IMR-90 (cell line): ENCODE measurements around the gene GPR153. TPM values are rescaled to one million over a fixed set of nuclear protein-coding genes. Genes with fewer than 3 reads are reported as not detected.

Experiments
- ATAC-seq: fragments of 200-7000 bp; cut with Tn5 transposase; 2 replicates; pipeline ENCODE4 v1.9.1; 2020; ENCODE audit warnings: low read depth, mild to moderate bottlenecking, moderate library complexity
- BruUV-seq: library from RNA; stranded (reverse); fragments of 400-500 nt; replicated peaks from 2 replicates; lab custom pipeline; 2021; lab: Mats Ljungman, UMichigan
- CTCF ChIA-PET: fragments of 300-600 bp; formaldehyde crosslinking; extraction: SDS; loops from one replicate; lab custom pipeline; 2021; ENCODE audit warnings: antibody characterized with exemption; lab: Yijun Ruan, JAX
- POLR2A ChIA-PET: fragments of 300-600 bp; sonication (Branson Sonifier 250); formaldehyde crosslinking; loops from one replicate; lab custom pipeline; 2022; ENCODE audit warnings: antibody characterized with exemption; ENCODE audit not compliant: unreplicated experiment; lab: Charles Lee
- DNase-seq: peaks from one replicate; pipeline ENCODE4 v3.0.0; 2013
- H2AFZ ChIP-seq: replicated peaks from 2 replicates; pipeline ENCODE3; 2013; ENCODE audit warnings: low read length, mild to moderate bottlenecking; ENCODE audit not compliant: poor library complexity
- H2AK5ac ChIP-seq: 2 replicates; pipeline ENCODE4 v1.6.1; 2013; ENCODE audit warnings: low read depth, low read length, inconsistent platforms
- H2AK9ac ChIP-seq: replicated peaks from 2 replicates; pipeline ENCODE3; 2013; ENCODE audit warnings: mild to moderate bottlenecking, low read depth, low read length, moderate library complexity; ENCODE audit not compliant: poor library complexity
- H2BK120ac ChIP-seq: 2 replicates; pipeline ENCODE4 v1.6.1; 2013; ENCODE audit warnings: low read depth, low read length, inconsistent platforms
- H2BK15ac ChIP-seq: 3 replicates; pipeline ENCODE4 v1.6.1; 2013; ENCODE audit warnings: low read depth, low read length, inconsistent platforms
- H2BK20ac ChIP-seq: 2 replicates; pipeline ENCODE4 v1.6.1; 2013; ENCODE audit warnings: low read depth, mild to moderate bottlenecking, inconsistent platforms, low read length, moderate library complexity
- H2BK5ac ChIP-seq: 2 replicates; pipeline ENCODE4 v1.6.1; 2013; ENCODE audit warnings: mild to moderate bottlenecking, low read depth, low read length, inconsistent platforms; ENCODE audit not compliant: poor library complexity, severe bottlenecking
- H3K14ac ChIP-seq: replicated peaks from 2 replicates; pipeline ENCODE4 v1.6.1; 2013; ENCODE audit warnings: low read depth, low read length, inconsistent platforms
- H3K18ac ChIP-seq: 2 replicates; pipeline ENCODE4 v1.6.1; 2013; ENCODE audit warnings: low read depth, low read length, control low read depth
- H3K23ac ChIP-seq: 2 replicates; pipeline ENCODE4 v1.6.1; 2013; ENCODE audit warnings: low read depth, low read length, inconsistent platforms
- H3K27ac ChIP-seq: 2 replicates; pipeline ENCODE4 v1.5.1; 2013; ENCODE audit warnings: mild to moderate bottlenecking, control low read depth, low read length; ENCODE audit not compliant: insufficient read depth
- H3K27me3 ChIP-seq: 2 replicates; pipeline ENCODE4 v1.6.1; 2013; ENCODE audit warnings: low read length; ENCODE audit not compliant: control insufficient read depth, insufficient read depth
- H3K36me3 ChIP-seq: 2 replicates; pipeline ENCODE4 v1.6.1; 2013; ENCODE audit warnings: low read length, mixed read lengths; ENCODE audit not compliant: control insufficient read depth, insufficient read depth
- H3K4ac ChIP-seq: 2 replicates; pipeline ENCODE4 v1.6.1; 2013; ENCODE audit warnings: low read depth, low read length, inconsistent platforms
- H3K4me1 ChIP-seq: 2 replicates; pipeline ENCODE4 v1.6.1; 2013; ENCODE audit warnings: low read length, mixed read lengths; ENCODE audit not compliant: control insufficient read depth, insufficient read depth
- H3K4me2 ChIP-seq: 2 replicates; pipeline ENCODE4 v1.6.1; 2013; ENCODE audit warnings: low read depth, mild to moderate bottlenecking, control low read depth, low read length, moderate library complexity
- H3K4me3 ChIP-seq: 2 replicates; pipeline ENCODE4 v1.5.1; 2013; ENCODE audit warnings: low read depth, mild to moderate bottlenecking, control low read depth, low read length, moderate library complexity; ENCODE audit not compliant: insufficient read depth
- H3K56ac ChIP-seq: 2 replicates; pipeline ENCODE4 v1.6.1; 2013; ENCODE audit warnings: low read length, inconsistent platforms; ENCODE audit not compliant: insufficient read depth; ENCODE audit errors: extremely low read depth
- H3K79me1 ChIP-seq, 2 experiments: 2 replicates each; pipeline ENCODE4 v1.6.1; 2013; ENCODE audit warnings: low read length in 2 of 2, inconsistent platforms in 1 of 2, low read depth in 1 of 2
- H3K9ac ChIP-seq: 2 replicates; pipeline ENCODE4 v1.6.1; 2013; ENCODE audit warnings: low read depth, low read length, control low read depth
- H3K9me1 ChIP-seq: 2 replicates; pipeline ENCODE4 v1.6.1; 2013; ENCODE audit warnings: low read length, inconsistent platforms; ENCODE audit not compliant: insufficient read depth
- H3K9me3 ChIP-seq: 2 replicates; pipeline ENCODE4 v1.6.1; 2013; ENCODE audit warnings: low read length; ENCODE audit not compliant: control insufficient read depth, insufficient read depth
- H4K20me1 ChIP-seq: 2 replicates; pipeline ENCODE4 v1.6.1; 2013; ENCODE audit warnings: low read length, inconsistent platforms; ENCODE audit not compliant: insufficient read depth
- H4K5ac ChIP-seq: 2 replicates; pipeline ENCODE4 v1.6.1; 2013; ENCODE audit warnings: mild to moderate bottlenecking, low read depth, low read length, control low read depth
- H4K8ac ChIP-seq, 2 experiments: 2 replicates each; pipeline ENCODE4 v1.6.1; 2013; ENCODE audit warnings: low read depth in 2 of 2, low read length in 2 of 2, control low read depth in 1 of 2, inconsistent platforms in 1 of 2
- H4K91ac ChIP-seq: 2 replicates; pipeline ENCODE4 v1.6.1; 2013; ENCODE audit warnings: low read depth, low read length, inconsistent platforms; ENCODE audit not compliant: insufficient read depth
- BHLHE40 ChIP-seq: fragments of 150-350 bp; IDR thresholded peaks from 2 replicates; pipeline ENCODE4 v1.6.1; 2016; ENCODE audit warnings: mild to moderate bottlenecking, low read depth, low read length
- CHD1 ChIP-seq: IDR thresholded peaks from 2 replicates; pipeline ENCODE4 v1.6.1; 2012; ENCODE audit warnings: low read depth, low read length, improper control_type of control experiment
- CTCF ChIP-seq: conservative IDR thresholded peaks from 2 replicates; pipeline ENCODE4 v1.5.1; 2012; ENCODE audit warnings: mild to moderate bottlenecking, low read depth, low read length, improper control_type of control experiment
- ELK1 ChIP-seq: fragments of 150-350 bp; IDR thresholded peaks from 2 replicates; pipeline ENCODE4 v1.6.1; 2016; ENCODE audit warnings: low read depth, mild to moderate bottlenecking, low read length, moderate library complexity, borderline replicate concordance
- FOS ChIP-seq: fragments of 150-350 bp; IDR thresholded peaks from 2 replicates; pipeline ENCODE4 v1.6.1; 2016; ENCODE audit warnings: low read depth, low read length
- MAFK ChIP-seq: IDR thresholded peaks from 2 replicates; pipeline ENCODE4 v1.6.1; 2012; ENCODE audit warnings: low read depth, low read length, improper control_type of control experiment
- MAZ ChIP-seq: IDR thresholded peaks from 2 replicates; pipeline ENCODE4 v1.6.1; 2012; ENCODE audit warnings: low read depth, mild to moderate bottlenecking, low read length, improper control_type of control experiment, moderate library complexity, borderline replicate concordance
- MXI1 ChIP-seq: IDR thresholded peaks from 2 replicates; pipeline ENCODE4 v1.6.1; 2012; ENCODE audit warnings: low read depth, mild to moderate bottlenecking, low read length, moderate library complexity, borderline replicate concordance
- NFE2L2 ChIP-seq: fragments of 150-350 bp; IDR thresholded peaks from 2 replicates; pipeline ENCODE4 v1.6.1; 2016; ENCODE audit warnings: low read depth, mild to moderate bottlenecking, low read length
- POLR2A ChIP-seq: IDR thresholded peaks from 2 replicates; pipeline ENCODE4 v1.6.1; 2012; ENCODE audit warnings: mild to moderate bottlenecking, low read depth, low read length
- RAD21 ChIP-seq: IDR thresholded peaks from 2 replicates; pipeline ENCODE4 v1.6.1; 2012; ENCODE audit warnings: low read length, improper control_type of control experiment
- RCOR1 ChIP-seq: IDR thresholded peaks from 2 replicates; pipeline ENCODE4 v1.6.1; 2012; ENCODE audit warnings: mild to moderate bottlenecking, low read length, improper control_type of control experiment; ENCODE audit not compliant: insufficient replicate concordance
- RFX5 ChIP-seq: IDR thresholded peaks from 2 replicates; pipeline ENCODE4 v1.8.0; 2012; ENCODE audit warnings: low read depth, mild to moderate bottlenecking, low read length, moderate library complexity
- SMC3 ChIP-seq: fragments of 150-350 bp; IDR thresholded peaks from 2 replicates; pipeline ENCODE4 v1.6.1; 2016; ENCODE audit warnings: low read depth, mild to moderate bottlenecking, antibody characterized with exemption, low read length, moderate library complexity
- USF2 ChIP-seq: fragments of 150-350 bp; IDR thresholded peaks from 2 replicates; pipeline ENCODE4 v1.6.1; 2017; ENCODE audit warnings: mild to moderate bottlenecking, antibody characterized with exemption, low read length, low read depth
- WGBS, 2 experiments: methylation state at CpG; one replicate each; pipeline versions ENCODE4 v1.1.5 to v1.1.7; 2013; ENCODE audit warnings: missing lambda C conversion rate in 2 of 2; ENCODE audit not compliant: insufficient read length in 1 of 2; ENCODE audit errors: extremely low coverage in 2 of 2; 5-methylcytosine and 5-hydroxymethylcytosine counted together
- dilution Hi-C: fragments of 300-500 bp; cut with HindIII; formaldehyde crosslinking; loops from one replicate; pipeline ENCODE4 v1.14.3; 2018; ENCODE audit warnings: low sequenced_read_pairs; ENCODE audit not compliant: unreplicated experiment
- in situ Hi-C: fragments of 300-500 bp; cut with MboI; formaldehyde crosslinking; loops from 3 replicates; pipeline ENCODE4 v1.14.3; 2019; ENCODE audit warnings: low sequenced_read_pairs, inconsistent platforms, mixed read lengths
- intact Hi-C: fragments of 100-400 bp; cut with micrococcal nuclease; formaldehyde crosslinking; loops from 2 replicates; pipeline ENCODE4 v1.10.0; 2022
- polyA plus RNA-seq, 3 experiments: library from polyadenylated mRNA; depleted of rRNA; stranded (reverse); fragments of >200 nt; gene quantifications; 2 replicates each; pipeline ENCODE4 v1.2.3, GENCODE V29; 2012; ENCODE audit warnings: low replicate concordance in 1 of 3
- total RNA-seq: library from RNA; depleted of rRNA; stranded (reverse); fragments of >200 nt; gene quantifications from 2 replicates; pipeline ENCODE4 v1.2.3, GENCODE V29; 2012

Gene GPR153
- total and polyA plus RNA-seq, 2 of the 4 experiments (the other 2 are of a cell fraction) = 1.8 to 5.2 TPM

- no peak overlapping the region for H4K91ac ChIP-seq
- H3K14ac ChIP-seq = no peak overlapping the region
- no peak overlapping the region for H3K4me2 ChIP-seq
Observed at GRCh38 chr1:6270401-6270800, 9.5 kb upstream of the GPR153 start.

More at GRCh38 chr1:6270401-6270800, 9.5 kb upstream of the GPR153 start:
- Histone ChIP-seq H2AFZ (peak overlapping the region; percentile 46), H3K27ac (no peak overlapping the region), H3K4ac (no peak overlapping the region), H4K8ac (no peak overlapping the region), H4K20me1 (peaks cover 8% of the 10 kb centered on the region), H3K9ac (no peak overlapping the region), H3K36me3 (no peaks in the 10 kb centered on the region), H3K9me1 (peaks cover 7% of the 10 kb centered on the region; the same call in 1 of the 2 replicates), H2BK120ac (no peak overlapping the region), H3K27me3 (no peaks in the 10 kb centered on the region), H2AK9ac (no peak overlapping the region), H3K79me1 (peaks cover 0 to 17% of the 10 kb centered on the region in 2 experiments; a peak in 1 of 4 replicates), H2AK5ac (no peak overlapping the region), H4K5ac (no peak overlapping the region), H3K18ac (no peak overlapping the region), H2BK20ac (no peak overlapping the region), H2BK5ac (no peak overlapping the region), H3K9me3 (no peaks in the 10 kb centered on the region), H3K4me1 (peaks cover 15% of the 10 kb centered on the region), H3K23ac (no peak overlapping the region), H2BK15ac (no peak overlapping the region), H3K56ac (no peak overlapping the region), H3K4me3 (no peak overlapping the region)
- DNase-seq (no peak), ATAC-seq (no peak)
- CTCF ChIA-PET = no interaction called here
- no TSS peak for BruUV-seq
- WGBS, 2 experiments = 69% methylated on average over 6 of the region's 8 CpGs; no CpG with 5 or more reads in 1 of the 2 experiments
- POLR2A ChIA-PET = no interaction called here
- dilution Hi-C loops = no loop called here
- intact Hi-C loops = no loop called here
- in situ Hi-C loops = no loop called here
- TF ChIP-seq RCOR1 = no peak
- no peak for TF ChIP-seq RFX5
- no peak for TF ChIP-seq USF2
- TF ChIP-seq ELK1 = no peak
- no peak for TF ChIP-seq NFE2L2
- TF ChIP-seq SMC3 = no peak
- TF ChIP-seq CTCF = no peak
- TF ChIP-seq MAZ = no peak
- TF ChIP-seq CHD1 = no peak
- no peak for TF ChIP-seq BHLHE40
- no peak for TF ChIP-seq FOS
- TF ChIP-seq POLR2A = no peak
- no peak for TF ChIP-seq MAFK
- no peak for TF ChIP-seq RAD21
- TF ChIP-seq MXI1 = no peak
